Adrenal gland (tissue), 5 donors: ENCODE results near the gene THTPA.

Experiments
- POLR2A ChIP-seq, 2 donors: fragments of 450-650 bp; IDR thresholded peaks; one replicate each; pipeline ENCODE4 v1.6.1; 2017; ENCODE audit warnings: antibody characterized with exemption in 2 of 2, mild to moderate bottlenecking in 2 of 2, moderate library complexity in 1 of 2
- TF ChIP-seq, protein P1 (sequence below), 6 experiments: fragments of 450-650 bp in 4 of 6; fragments of 200-600 bp in 2 of 6; sonication (generic) in 1 of 6; IDR thresholded peaks; 1 replicate in 5 of 6; 2 replicates in 1 of 6; pipeline versions ENCODE4 v1.5.1 to v1.8.0; 2016 to 2021; ENCODE audit warnings: antibody characterized with exemption in 6 of 6, mild to moderate bottlenecking in 2 of 6, moderate library complexity in 1 of 6
- donor health status: DM: no; HTN: no; CAD: no.

DNA sequence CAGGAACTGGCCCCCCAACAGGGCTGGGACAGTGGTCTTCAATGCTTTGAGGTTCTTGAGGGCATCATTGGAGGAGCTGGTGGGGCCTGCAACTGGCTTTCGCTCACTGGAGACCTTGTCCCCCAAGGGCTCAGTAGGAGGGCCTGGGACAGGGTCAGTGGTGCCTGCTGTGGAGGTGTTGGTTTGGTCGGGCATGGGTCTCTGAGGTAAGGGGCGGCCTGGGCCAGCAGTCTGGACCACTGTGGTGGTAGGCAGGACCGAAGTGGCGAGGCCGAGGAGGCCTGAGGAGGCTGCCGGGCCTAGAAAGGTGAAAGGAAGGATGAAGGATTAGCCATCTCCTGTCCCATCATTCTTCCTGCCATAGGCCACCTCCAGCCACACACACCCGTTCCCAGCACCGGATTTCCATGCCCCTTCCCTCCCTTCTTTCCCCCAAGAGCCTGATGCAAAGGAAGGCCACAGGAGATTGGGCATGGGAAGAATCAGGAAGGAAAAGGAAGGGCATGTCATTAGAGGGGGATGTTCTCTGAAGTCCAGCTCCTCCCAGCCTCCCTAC, 33.4 kb upstream of the THTPA start:
- TF ChIP-seq, protein P1, sequence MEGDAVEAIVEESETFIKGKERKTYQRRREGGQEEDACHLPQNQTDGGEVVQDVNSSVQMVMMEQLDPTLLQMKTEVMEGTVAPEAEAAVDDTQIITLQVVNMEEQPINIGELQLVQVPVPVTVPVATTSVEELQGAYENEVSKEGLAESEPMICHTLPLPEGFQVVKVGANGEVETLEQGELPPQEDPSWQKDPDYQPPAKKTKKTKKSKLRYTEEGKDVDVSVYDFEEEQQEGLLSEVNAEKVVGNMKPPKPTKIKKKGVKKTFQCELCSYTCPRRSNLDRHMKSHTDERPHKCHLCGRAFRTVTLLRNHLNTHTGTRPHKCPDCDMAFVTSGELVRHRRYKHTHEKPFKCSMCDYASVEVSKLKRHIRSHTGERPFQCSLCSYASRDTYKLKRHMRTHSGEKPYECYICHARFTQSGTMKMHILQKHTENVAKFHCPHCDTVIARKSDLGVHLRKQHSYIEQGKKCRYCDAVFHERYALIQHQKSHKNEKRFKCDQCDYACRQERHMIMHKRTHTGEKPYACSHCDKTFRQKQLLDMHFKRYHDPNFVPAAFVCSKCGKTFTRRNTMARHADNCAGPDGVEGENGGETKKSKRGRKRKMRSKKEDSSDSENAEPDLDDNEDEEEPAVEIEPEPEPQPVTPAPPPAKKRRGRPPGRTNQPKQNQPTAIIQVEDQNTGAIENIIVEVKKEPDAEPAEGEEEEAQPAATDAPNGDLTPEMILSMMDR (IDR thresholded peaks at IDR 0.05), result no peak
- TF ChIP-seq POLR2A (IDR thresholded peaks at IDR 0.05), result no peak
